Posterior vena cava (tissue), 2 donors: ENCODE measurements around the gene IFIT1. TPM values are rescaled to one million over a fixed set of nuclear protein-coding genes. Genes with fewer than 3 reads are reported as not detected.
"Not testable (repeated sequence)": the region's sequence is repeated elsewhere in the genome, so short reads cannot be mapped to it uniquely, and the experiment has no call there.

ENCODE experiments used
- DNase-seq: peaks from one replicate; pipeline ENCODE4 v3.0.0-alpha.2; 2020; ENCODE audit warnings: low spot score
- intact Hi-C, 2 donors: fragments of 100-400 bp; cut with DNase I; formaldehyde crosslinking; loops; one replicate each; pipeline versions ENCODE4 v1.14.1 to v1.14.2; 2022 to 2023
- long read RNA-seq, 2 donors: library from polyadenylated mRNA; unstranded; transcript quantifications; one replicate each; pipeline ENCODE4 v2.0.0, GENCODE V29; 2020 to 2021
- total RNA-seq, 2 donors: library from RNA; stranded (reverse); fragmentation: NEBNext Ultra II Directional; extraction: Animal tissue kit (Norgen Biotek cat#: 25700); gene quantifications; one replicate each; pipeline ENCODE4 v1.2.1, GENCODE V29; 2021
- donor health status: DM: yes; HTN: yes; CAD: no.
- donor health status: DM: yes; HTN: yes; CAD: no.

Gene IFIT1
- 10 to 100 TPM in 1 of 2 donors, 1 to 10 TPM in 1; 9.8 to 13.8 TPM for total RNA-seq
- long read RNA-seq, donor 1, transcript IFIT1-201 (2 exons, 1,880 nt), result major isoform, 5 of 6 reads
- long read RNA-seq, donor 1, partial matches to known transcripts, result 0 of 6 reads
- long read RNA-seq, donor 1, other reads (novel, unspliced or antisense), result 1 of 6 reads
- long read RNA-seq, donor 2, transcript IFIT1-201 (2 exons, 1,880 nt), result major isoform, 43 of 50 reads
- long read RNA-seq, donor 2, partial matches to known transcripts, result 1 of 50 reads
- long read RNA-seq, donor 2, other reads (novel, unspliced or antisense), result 6 of 50 reads

DNA sequence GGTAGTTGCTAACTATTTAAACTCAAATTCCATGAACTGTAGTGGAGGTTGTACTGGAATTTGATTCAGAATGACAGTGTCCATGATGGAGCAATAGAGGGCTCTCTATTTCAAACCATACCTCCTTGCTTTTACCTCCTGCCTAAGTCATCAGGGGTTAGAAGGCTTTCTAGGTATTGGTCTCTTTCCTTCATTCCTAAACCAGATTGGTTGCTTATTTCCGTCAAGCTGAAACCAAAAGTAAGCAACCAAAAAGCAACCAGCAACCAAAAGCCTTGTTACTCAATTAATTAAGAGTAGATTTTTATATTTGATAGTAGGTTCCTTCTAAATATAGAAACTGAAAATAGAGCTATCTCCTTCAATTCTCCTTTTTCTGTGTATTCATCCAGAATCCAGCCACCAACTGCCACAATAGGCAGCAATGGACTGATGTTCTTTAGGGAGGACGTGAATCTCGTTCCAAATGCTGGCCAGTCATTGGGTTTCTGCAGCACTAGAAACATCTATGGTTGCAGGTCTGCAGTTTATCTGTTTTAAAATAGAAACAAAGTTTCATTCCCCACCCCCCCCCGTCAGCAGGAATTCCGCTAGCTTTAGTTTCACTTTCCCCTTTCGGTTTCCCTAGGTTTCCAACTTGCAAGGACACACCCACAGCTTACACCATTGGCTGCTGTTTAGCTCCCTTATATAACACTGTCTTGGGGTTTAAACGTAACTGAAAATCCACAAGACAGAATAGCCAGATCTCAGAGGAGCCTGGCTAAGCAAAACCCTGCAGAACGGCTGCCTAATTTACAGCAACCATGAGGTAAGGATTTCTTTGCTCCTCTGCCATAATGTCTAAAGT, at the start of gene IFIT1:
TSS of gene IFIT1 (plus strand) at position 717 of the 850 bp plus-strand sequence. CDS start at position 807, 90 bp downstream.
- intact Hi-C loops, result no loop called here
- no peak for DNase-seq

GRCh38 chr10:89343089-89343767, 49.2 kb upstream of the IFIT1 start:
- intact Hi-C loops, result no loop called here
- DNase-seq, result no peak

- intact Hi-C loops, result no loop called here
- DNase-seq, result no peak
These were observed 48.3 kb upstream of the IFIT1 start for GRCh38 chr10:89344156-89344555.

DNA sequence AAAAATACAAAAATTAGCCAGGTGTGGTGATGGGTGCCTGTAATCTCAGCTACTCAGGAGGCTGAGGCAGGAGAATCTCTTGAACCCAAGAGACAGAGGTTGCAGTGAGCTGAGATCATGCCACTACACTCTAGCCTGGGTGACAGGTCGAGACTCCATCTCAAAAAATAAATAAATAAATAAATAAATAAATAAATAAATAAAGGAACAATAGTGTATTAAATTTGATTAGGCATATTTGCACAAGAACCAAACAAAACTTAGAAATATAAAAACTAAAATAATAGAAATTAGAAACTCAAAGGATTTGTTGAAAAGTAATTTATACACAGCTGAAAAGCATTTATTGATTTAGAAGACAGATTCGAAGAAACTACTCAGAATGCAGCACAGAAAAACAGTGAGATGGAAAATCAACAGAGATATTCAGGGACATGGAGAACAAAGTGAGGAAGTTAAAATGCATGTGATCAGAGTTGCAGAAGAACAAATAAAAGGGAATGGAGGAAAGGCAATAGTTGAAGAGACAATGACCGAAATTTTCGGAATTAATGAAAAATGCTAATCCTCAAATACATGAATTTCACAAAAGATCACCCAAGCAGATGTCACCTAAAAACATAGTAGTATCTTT, 46.9 kb upstream of the IFIT1 start:
- DNase-seq, result no peak
- intact Hi-C loops, result no loop called here

- DNase-seq, result no peak
- intact Hi-C loops, result no loop called here
These were observed 45.8 kb upstream of the IFIT1 start for GRCh38 chr10:89346405-89347254.

DNA sequence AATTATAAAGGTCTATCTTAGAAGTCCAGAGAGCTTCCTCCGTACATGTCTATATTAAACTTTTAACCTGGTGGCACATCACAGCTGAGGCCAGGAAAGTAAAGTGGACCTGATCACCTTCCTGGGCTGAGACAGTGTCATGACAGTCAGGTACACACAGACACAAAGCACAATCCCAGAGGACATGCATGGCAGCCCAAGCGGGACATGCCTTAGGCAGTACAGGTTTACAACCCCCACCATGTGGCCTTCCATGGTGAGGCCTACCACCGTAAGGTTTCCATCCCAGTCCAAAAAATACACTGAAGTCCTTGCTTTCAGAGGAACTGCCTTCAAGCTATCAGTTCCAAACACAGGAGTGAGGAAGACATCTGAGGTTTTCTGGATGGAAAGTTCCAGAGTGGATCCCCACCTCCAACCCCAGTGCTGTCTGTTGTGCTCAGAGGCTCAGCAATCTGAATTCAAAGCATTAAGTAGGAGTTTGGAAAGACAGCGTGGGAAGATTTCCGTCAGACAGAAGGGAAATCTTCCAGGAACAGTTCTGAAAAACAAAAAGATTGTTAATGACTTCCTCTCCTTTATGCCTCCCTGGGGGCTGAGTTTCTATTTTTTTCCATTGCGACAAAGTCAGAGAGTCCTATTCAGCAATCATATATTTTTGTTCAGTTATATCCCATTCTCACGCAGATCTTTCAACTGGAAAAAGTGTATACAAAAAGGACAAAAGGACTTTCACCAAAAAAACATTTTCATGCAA, 44.5 kb upstream of the IFIT1 start:
- intact Hi-C loops, result no loop called here
- no peak for DNase-seq

GRCh38 chr10:89348481-89348880, 43.9 kb upstream of the IFIT1 start:
- intact Hi-C loops, result no loop called here

GRCh38 chr10:89348975-89349374, 43.4 kb upstream of the IFIT1 start:
- intact Hi-C loops, result no loop called here
- DNase-seq, result no peak

More at GRCh38 chr10:89348481-89348880, 43.9 kb upstream of the IFIT1 start:
- DNase-seq, result no peak

DNA sequence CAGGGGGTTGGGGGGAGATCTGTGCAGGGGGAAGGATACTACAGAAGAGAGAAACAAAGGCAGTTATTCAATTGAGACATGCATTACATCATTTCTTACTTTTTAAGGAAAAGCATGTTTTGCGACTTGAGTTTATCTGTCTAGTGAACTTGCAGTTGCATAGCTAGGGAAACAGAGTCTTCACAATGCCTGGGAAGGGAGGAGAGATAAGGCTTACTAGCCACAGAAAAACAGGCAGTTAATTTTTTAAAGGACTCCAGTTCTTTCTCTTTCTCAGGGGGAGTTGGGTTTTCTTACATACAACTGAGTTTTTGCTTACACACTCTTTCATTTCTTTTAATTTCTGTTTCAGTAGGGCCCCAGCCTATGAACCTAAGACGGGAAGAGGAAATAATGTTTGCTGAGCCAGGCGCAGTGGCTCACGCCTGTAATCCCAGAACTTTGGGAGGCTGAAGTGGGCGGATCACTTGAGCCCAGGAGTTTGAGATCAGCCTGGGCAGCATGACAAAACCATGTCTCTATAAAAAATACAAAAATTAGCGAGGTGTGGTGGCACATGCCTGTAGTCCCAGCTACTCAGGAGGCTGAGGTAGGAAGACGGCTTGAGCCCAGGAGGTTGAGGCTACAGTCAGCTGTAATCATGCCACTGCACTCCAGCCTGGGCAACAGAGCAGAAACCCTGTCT, 41.6 kb upstream of the IFIT1 start:
- intact Hi-C loops, result not testable (repeated sequence)
- DNase-seq, result peak; percentile 85

DNA sequence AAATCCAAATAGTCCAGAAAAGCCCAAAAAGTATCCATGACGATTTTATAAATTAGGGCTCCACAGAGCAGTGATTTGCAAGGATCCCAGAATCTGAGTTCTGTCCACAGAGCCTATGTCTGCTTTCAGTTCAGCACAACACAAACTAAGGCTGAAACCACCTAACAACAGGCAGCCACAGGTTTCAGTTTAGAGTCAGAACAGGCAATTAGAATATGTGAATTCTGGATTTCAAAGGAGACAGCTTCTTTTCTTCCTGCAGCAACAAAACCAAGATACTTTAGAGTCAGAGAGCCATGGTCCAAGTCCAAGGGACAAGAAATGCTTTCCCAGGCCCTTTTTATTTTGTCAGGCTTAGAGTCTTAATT, 41.0 kb upstream of the IFIT1 start:
- DNase-seq, result no peak
- intact Hi-C loops, result no loop called here

GRCh38 chr10:89351780-89352597, 40.4 kb upstream of the IFIT1 start:
- DNase-seq, result no peak
- intact Hi-C loops, result no loop called here

DNA sequence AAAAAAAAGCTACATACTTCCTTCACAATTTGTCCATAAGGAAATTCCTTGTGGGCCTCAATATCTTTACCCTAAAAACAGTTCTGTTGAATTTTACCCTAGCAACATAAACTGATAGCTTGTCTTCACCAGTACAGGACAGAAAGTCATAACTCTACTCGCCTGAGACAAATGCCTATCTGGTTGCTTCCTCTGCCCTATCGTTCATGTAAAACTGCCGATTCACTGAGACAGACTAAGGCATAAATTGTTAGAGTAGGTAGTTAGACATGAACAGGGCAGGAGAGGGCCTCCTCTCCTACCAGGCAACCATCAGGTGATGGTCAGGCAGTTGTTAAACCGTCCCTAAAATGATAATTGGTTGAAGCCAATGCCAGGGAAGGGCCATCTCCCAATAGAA, 39.6 kb upstream of the IFIT1 start:
- no peak for DNase-seq
- intact Hi-C loops, result no loop called here

DNA sequence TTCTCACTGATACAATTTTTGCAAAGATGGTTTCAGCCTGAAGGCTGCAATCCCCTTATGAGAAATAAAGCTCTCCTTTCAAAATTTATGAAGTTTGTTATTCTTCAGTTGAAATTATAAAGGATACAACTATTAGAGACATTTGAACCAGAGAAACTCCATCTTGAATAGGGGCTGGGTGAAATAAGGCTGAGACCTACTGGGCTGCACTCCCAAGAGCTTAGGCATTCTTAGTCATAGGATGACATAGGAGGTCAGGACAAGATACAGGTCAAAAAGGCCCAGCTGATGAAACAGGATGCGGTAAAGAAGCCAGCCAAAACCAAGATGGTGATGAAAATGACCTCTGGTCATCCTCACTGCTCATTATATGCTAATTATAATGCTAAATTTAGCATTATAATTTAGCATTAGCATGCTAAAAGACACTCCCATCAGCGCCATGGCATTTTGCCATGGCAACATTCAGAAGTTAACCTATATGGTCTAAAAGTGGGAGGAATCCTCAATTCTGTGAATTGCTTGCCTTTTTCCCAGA, 37.0 kb upstream of the IFIT1 start:
- DNase-seq, result no peak
- intact Hi-C loops, result no loop called here

DNA sequence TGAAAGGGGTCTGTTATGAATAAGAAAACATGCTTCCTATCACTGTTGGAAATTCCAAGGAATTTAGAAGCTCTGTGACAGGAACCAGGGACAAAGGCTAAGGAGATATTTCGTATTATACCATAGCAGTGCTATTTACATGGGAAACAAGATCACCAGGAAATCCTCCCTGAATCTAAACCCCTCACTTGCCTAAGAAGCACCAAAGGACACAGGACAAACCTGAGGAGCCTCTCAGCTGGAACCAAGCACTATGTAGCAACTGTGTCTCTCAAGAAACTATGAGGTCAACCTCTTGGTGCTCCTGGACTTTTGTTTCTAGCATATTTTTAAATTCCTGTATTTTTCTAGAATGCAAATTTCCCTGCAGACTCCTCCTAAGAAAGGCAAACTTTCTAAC, 35.3 kb upstream of the IFIT1 start:
- intact Hi-C loops, result no loop called here

GRCh38 chr10:89357975-89358374, 34.4 kb upstream of the IFIT1 start:
- DNase-seq, result no peak

More for the DNA sequence above, 35.3 kb upstream of the IFIT1 start:
- no peak for DNase-seq

GRCh38 chr10:89360157-89360556, 32.3 kb upstream of the IFIT1 start:
- DNase-seq, result no peak
- intact Hi-C loops, result no loop called here

More at GRCh38 chr10:89357975-89358374, 34.4 kb upstream of the IFIT1 start:
- intact Hi-C loops, result no loop called here
